Calu3 (cell line): ENCODE results near the gene POLA1. TPM values are rescaled to one million over a fixed set of nuclear protein-coding genes. Genes with fewer than 3 reads are reported as not detected.

Experiments
- BruUV-seq: library from RNA; stranded (reverse); fragments of 400-500 nt; replicated peaks from 2 replicates; lab custom pipeline; 2021; lab: Mats Ljungman, UMichigan
- CTCF ChIA-PET: fragments of 300-600 bp; sonication (Branson Sonifier 250); formaldehyde crosslinking; loops from one replicate; lab custom pipeline; 2022; ENCODE audit warnings: antibody characterized with exemption; lab: Charles Lee
- DNase-seq: peaks from one replicate; pipeline ENCODE4 v3.0.0; 2022
- H3K27ac Mint-ChIP-seq: one replicate; pipeline ENCODE4 v1.8.0; 2022; ENCODE audit warnings: mixed read lengths; ENCODE audit not compliant: unreplicated experiment
- H3K27me3 Mint-ChIP-seq: one replicate; pipeline ENCODE4 v1.8.0; 2022; ENCODE audit warnings: mixed read lengths; ENCODE audit not compliant: unreplicated experiment
- H3K36me3 Mint-ChIP-seq: one replicate; pipeline ENCODE4 v1.8.0; 2022; ENCODE audit warnings: mild to moderate bottlenecking, moderate library complexity, mixed read lengths; ENCODE audit not compliant: insufficient read depth, unreplicated experiment
- H3K4me1 Mint-ChIP-seq: one replicate; pipeline ENCODE4 v1.8.0; 2022; ENCODE audit warnings: mild to moderate bottlenecking, low read depth, mixed read lengths; ENCODE audit not compliant: unreplicated experiment
- H3K4me3 Mint-ChIP-seq: one replicate; pipeline ENCODE4 v1.8.0; 2022; ENCODE audit warnings: mild to moderate bottlenecking, low read depth, moderate library complexity, mixed read lengths; ENCODE audit not compliant: unreplicated experiment
- H3K9me3 Mint-ChIP-seq: one replicate; pipeline ENCODE4 v1.8.0; 2022; ENCODE audit warnings: low read depth, mixed read lengths; ENCODE audit not compliant: unreplicated experiment
- intact Hi-C: fragments of 100-400 bp; cut with micrococcal nuclease; formaldehyde crosslinking; loops from one replicate; pipeline ENCODE4 v1.10.0; 2022; ENCODE audit not compliant: unreplicated experiment
- total RNA-seq: library from RNA; stranded (reverse); gene quantifications from 2 replicates; pipeline ENCODE4 v1.2.3, GENCODE V29; 2022
- TF ChIP-seq, protein P1 (sequence below): fragments of 200-600 bp; IDR thresholded peaks from one replicate; pipeline ENCODE4 v1.8.0; 2022; ENCODE audit warnings: antibody characterized with exemption; ENCODE audit not compliant: unreplicated experiment

Gene POLA1
- total RNA-seq, 1 experiment from 2014 or later = 25.2 TPM

DNA sequence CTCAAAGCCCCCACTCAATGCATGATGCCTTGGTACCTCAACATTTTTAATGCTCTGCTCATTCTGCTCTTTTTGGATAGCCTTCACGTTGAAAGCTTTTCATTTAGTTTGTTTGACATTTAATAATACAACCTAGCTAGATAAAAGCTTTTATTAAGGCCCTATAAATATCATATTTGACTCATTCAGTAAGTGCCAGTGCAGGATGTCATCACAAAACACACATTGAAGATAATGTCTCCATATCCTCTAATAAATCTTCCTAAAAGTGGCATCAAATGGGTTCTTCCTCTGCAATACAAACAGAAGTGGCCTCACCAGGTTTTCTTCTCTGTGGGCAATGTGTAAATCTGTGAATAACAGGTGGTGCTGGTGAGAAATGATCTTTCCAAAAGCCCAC, 34.6 kb upstream of the POLA1 start:
- DNase-seq = no peak
- Mint-ChIP-seq H3K4me1 (no peaks in the 10 kb centered on the region), H3K4me3 (no peak overlapping the region), H3K27me3 (no peaks in the 10 kb centered on the region), H3K9me3 (no peaks in the 10 kb centered on the region), H3K36me3 (no peaks in the 10 kb centered on the region), H3K27ac (no peak overlapping the region)
- intact Hi-C loops = no loop called here
- TF ChIP-seq, protein P1, sequence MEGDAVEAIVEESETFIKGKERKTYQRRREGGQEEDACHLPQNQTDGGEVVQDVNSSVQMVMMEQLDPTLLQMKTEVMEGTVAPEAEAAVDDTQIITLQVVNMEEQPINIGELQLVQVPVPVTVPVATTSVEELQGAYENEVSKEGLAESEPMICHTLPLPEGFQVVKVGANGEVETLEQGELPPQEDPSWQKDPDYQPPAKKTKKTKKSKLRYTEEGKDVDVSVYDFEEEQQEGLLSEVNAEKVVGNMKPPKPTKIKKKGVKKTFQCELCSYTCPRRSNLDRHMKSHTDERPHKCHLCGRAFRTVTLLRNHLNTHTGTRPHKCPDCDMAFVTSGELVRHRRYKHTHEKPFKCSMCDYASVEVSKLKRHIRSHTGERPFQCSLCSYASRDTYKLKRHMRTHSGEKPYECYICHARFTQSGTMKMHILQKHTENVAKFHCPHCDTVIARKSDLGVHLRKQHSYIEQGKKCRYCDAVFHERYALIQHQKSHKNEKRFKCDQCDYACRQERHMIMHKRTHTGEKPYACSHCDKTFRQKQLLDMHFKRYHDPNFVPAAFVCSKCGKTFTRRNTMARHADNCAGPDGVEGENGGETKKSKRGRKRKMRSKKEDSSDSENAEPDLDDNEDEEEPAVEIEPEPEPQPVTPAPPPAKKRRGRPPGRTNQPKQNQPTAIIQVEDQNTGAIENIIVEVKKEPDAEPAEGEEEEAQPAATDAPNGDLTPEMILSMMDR = no peak
- CTCF ChIA-PET = no interaction called here
- BruUV-seq = no TSS peak

DNA sequence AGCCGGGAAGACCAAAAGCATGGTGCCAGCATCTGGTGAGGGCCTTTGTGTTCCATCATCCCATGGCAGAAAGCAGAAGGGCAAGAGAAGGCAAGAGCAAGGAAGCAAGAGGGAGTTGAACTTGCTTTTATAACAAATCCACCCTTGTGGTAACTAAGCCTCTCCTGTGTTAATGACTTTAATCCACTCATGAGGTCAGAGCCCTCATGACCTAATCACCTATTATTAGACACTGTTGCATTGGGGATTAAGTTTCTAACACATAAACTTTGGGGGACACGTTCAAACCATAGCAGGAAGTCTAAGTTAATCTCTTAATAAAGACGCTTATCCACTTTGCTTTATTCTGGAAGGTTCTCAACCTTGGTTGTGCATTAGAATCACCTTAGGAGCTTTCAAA, 34.1 kb upstream of the POLA1 start:
- CTCF ChIA-PET = no interaction called here
- H3K9me3 Mint-ChIP-seq = no peaks in the 10 kb centered on the region
- H3K36me3 Mint-ChIP-seq = no peaks in the 10 kb centered on the region
- H3K4me1 Mint-ChIP-seq = no peaks in the 10 kb centered on the region
- DNase-seq = no peak
- TF ChIP-seq, protein P1 = no peak
- intact Hi-C loops = no loop called here
- no peak overlapping the region for H3K4me3 Mint-ChIP-seq
- no TSS peak for BruUV-seq
- no peaks in the 10 kb centered on the region for H3K27me3 Mint-ChIP-seq
- no peak overlapping the region for H3K27ac Mint-ChIP-seq

DNA sequence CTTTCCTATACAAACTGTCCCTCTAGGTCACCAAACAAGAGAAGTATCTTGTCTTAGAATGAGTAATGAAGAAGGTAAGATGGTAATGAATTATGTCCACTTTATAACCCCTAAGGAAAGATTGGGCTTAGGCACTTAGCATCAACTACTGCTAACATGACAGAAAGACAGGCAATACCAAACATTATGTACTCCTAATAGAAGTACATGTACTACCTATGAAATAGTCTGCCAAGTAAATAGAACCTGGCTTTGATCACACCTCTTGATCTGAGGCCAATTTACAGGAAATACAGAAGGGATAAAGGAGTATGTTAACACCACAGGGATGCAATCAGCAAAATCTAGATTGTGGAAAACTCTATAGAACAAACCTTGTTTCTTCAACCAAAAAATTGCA, 32.4 kb upstream of the POLA1 start:
- intact Hi-C loops = no loop called here
- H3K27me3 Mint-ChIP-seq = no peaks in the 10 kb centered on the region
- TF ChIP-seq, protein P1 = no peak
- no peaks in the 10 kb centered on the region for H3K36me3 Mint-ChIP-seq
- no TSS peak for BruUV-seq
- no peak for DNase-seq
- H3K4me3 Mint-ChIP-seq = no peak overlapping the region
- H3K9me3 Mint-ChIP-seq = no peaks in the 10 kb centered on the region
- H3K27ac Mint-ChIP-seq = no peak overlapping the region
- CTCF ChIA-PET = no interaction called here
- no peaks in the 10 kb centered on the region for H3K4me1 Mint-ChIP-seq

DNA sequence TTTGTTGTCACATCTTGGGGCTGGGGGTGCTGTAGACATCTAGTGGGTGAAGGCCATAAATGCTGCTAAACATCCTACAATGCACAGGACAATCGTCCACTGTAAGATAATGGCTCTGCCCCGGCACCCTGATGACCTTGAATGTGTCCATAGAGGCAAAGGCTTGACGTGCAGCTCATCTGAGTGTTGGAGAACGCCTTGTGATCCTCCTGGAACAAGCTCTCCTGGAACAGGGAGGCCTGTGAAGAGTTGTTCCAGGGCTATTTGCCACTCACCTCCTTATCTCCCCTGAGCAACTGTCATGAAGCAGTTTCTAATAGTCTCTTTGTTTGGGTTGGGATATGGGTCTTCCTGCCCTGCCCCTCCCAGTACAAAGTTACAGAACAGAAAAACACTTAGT, 31.4 kb upstream of the POLA1 start:
- BruUV-seq = no TSS peak
- intact Hi-C loops = no loop called here
- Mint-ChIP-seq H3K4me3 (no peak overlapping the region), H3K9me3 (no peaks in the 10 kb centered on the region), H3K4me1 (no peaks in the 10 kb centered on the region), H3K27me3 (no peaks in the 10 kb centered on the region), H3K36me3 (no peaks in the 10 kb centered on the region), H3K27ac (no peak overlapping the region)
- CTCF ChIA-PET = no interaction called here
- TF ChIP-seq, protein P1 = no peak
- DNase-seq = no peak
